Mesenchymal stem cell (in vitro differentiated cells and primary cell): ENCODE results near the gene STAT1.

Source experiments
- DNase-seq: peaks from one replicate; pipeline ENCODE4 v3.0.0-alpha.2; 2013
- H2AFZ ChIP-seq: one replicate; pipeline ENCODE4 v1.6.1; 2013; ENCODE audit warnings: low read depth, mild to moderate bottlenecking, control low read depth, inconsistent platforms, low read length, moderate library complexity
- H2AK5ac ChIP-seq: 2 replicates; pipeline ENCODE4 v1.6.1; 2013; ENCODE audit warnings: low read length, moderate library complexity, mild to moderate bottlenecking, inconsistent platforms; ENCODE audit not compliant: severe bottlenecking
- H2BK120ac ChIP-seq: one replicate; pipeline ENCODE4 v1.6.1; 2013; ENCODE audit warnings: low read depth, mild to moderate bottlenecking, inconsistent platforms, low read length, moderate library complexity
- H2BK12ac ChIP-seq, 2 experiments: one replicate each; pipeline ENCODE4 v1.6.1; 2013; ENCODE audit warnings: inconsistent platforms in 2 of 2, low read length in 2 of 2, mild to moderate bottlenecking in 2 of 2, moderate library complexity in 2 of 2, control low read depth in 1 of 2
- H2BK15ac ChIP-seq: one replicate; pipeline ENCODE4 v1.6.1; 2013; ENCODE audit warnings: mild to moderate bottlenecking, low read depth, inconsistent platforms; ENCODE audit not compliant: poor library complexity, severe bottlenecking
- H2BK5ac ChIP-seq: 2 replicates; pipeline ENCODE4 v1.6.1; 2013; ENCODE audit warnings: low read depth, mild to moderate bottlenecking, low read length, control low read depth, inconsistent platforms; ENCODE audit not compliant: poor library complexity, severe bottlenecking
- H3K14ac ChIP-seq, 2 experiments: one replicate each; pipeline ENCODE4 v1.6.1; 2013; ENCODE audit warnings: inconsistent platforms in 2 of 2, low read length in 2 of 2, control low read depth in 1 of 2, mild to moderate bottlenecking in 1 of 2, moderate library complexity in 1 of 2
- H3K18ac ChIP-seq, 2 experiments: one replicate each; pipeline ENCODE4 v1.6.1; 2013; ENCODE audit warnings: inconsistent platforms in 2 of 2, low read length in 2 of 2, control low read depth in 1 of 2, low read depth in 1 of 2, mild to moderate bottlenecking in 1 of 2
- H3K23ac ChIP-seq, 2 experiments: one replicate each; pipeline ENCODE4 v1.6.1; 2013; ENCODE audit warnings: inconsistent platforms in 2 of 2, low read length in 2 of 2, mild to moderate bottlenecking in 2 of 2, moderate library complexity in 2 of 2, control low read depth in 1 of 2
- H3K27ac ChIP-seq: 2 replicates; pipeline ENCODE4 v1.5.1; 2013; ENCODE audit warnings: mild to moderate bottlenecking, moderate library complexity, low read length, control low read depth, inconsistent platforms; ENCODE audit not compliant: poor library complexity, severe bottlenecking
- H3K27me3 ChIP-seq, 2 experiments: 2 replicates each; pipeline versions ENCODE4 v1.6.1 to v1.7.0; 2013; ENCODE audit warnings: low read length in 2 of 2, mild to moderate bottlenecking in 2 of 2, moderate library complexity in 2 of 2, control low read depth in 1 of 2, inconsistent platforms in 1 of 2; ENCODE audit not compliant: control insufficient read depth in 1 of 2, insufficient read depth in 1 of 2
- H3K36me3 ChIP-seq, 2 experiments: 2 replicates each; pipeline versions ENCODE4 v1.6.1 to v1.7.0; 2013; ENCODE audit warnings: low read length in 2 of 2, control low read depth in 1 of 2, inconsistent platforms in 1 of 2, low read depth in 1 of 2, mild to moderate bottlenecking in 1 of 2; ENCODE audit not compliant: insufficient read depth in 2 of 2, control insufficient read depth in 1 of 2
- H3K4ac ChIP-seq, 2 experiments: one replicate each; pipeline ENCODE4 v1.6.1; 2013; ENCODE audit warnings: inconsistent platforms in 2 of 2, low read length in 2 of 2, mild to moderate bottlenecking in 2 of 2, moderate library complexity in 2 of 2, control low read depth in 1 of 2, low read depth in 1 of 2
- H3K4me1 ChIP-seq: 2 replicates; pipeline ENCODE4 v1.6.1; 2013; ENCODE audit warnings: low read depth, low read length, control low read depth; ENCODE audit not compliant: control insufficient read depth, insufficient read depth
- H3K4me2 ChIP-seq: 2 replicates; pipeline ENCODE4 v1.6.1; 2013; ENCODE audit warnings: low read length, mild to moderate bottlenecking, inconsistent platforms; ENCODE audit not compliant: poor library complexity, severe bottlenecking
- H3K4me3 ChIP-seq, 2 experiments: 2 replicates each; pipeline versions ENCODE4 v1.5.1 to v1.7.0; 2013; ENCODE audit warnings: low read length in 2 of 2, mild to moderate bottlenecking in 2 of 2, control low read depth in 1 of 2, low read depth in 1 of 2; ENCODE audit not compliant: insufficient read depth in 1 of 2
- H3K79me1 ChIP-seq: replicated peaks from 2 replicates; pipeline ENCODE4 v1.6.1; 2013; ENCODE audit warnings: mild to moderate bottlenecking, control low read depth, low read length, inconsistent platforms; ENCODE audit not compliant: poor library complexity, severe bottlenecking
- H3K9ac ChIP-seq: 2 replicates; pipeline ENCODE4 v1.7.0; 2013; ENCODE audit warnings: mild to moderate bottlenecking, low read length, moderate library complexity
- H3K9me3 ChIP-seq: 2 replicates; pipeline ENCODE4 v1.7.0; 2013; ENCODE audit warnings: mild to moderate bottlenecking, low read length; ENCODE audit not compliant: control insufficient read depth
- H4K8ac ChIP-seq: one replicate; pipeline ENCODE4 v1.6.1; 2013; ENCODE audit warnings: inconsistent platforms, mild to moderate bottlenecking, low read length, moderate library complexity
- H4K91ac ChIP-seq: one replicate; pipeline ENCODE4 v1.6.1; 2013; ENCODE audit warnings: mild to moderate bottlenecking, low read length, inconsistent platforms
- WGBS: methylation state at CpG from one replicate; pipeline ENCODE4 v1.1.7; 2013; ENCODE audit warnings: mixed read lengths; 5-methylcytosine and 5-hydroxymethylcytosine counted together

The STAT1 gene

GRCh38 chr2:190978389-190979053 is 35.5 kb downstream of the STAT1 start:
- no peak overlapping the region for H3K4me3 ChIP-seq
- no peak overlapping the region for H2BK12ac ChIP-seq
- peaks cover 36 to 100% of the 10 kb centered on the region in 2 experiments for H3K36me3 ChIP-seq
- H3K4ac ChIP-seq: no peak overlapping the region
- H4K8ac ChIP-seq: peak overlapping the region; percentile 45
- H2AK5ac ChIP-seq: no peak overlapping the region
- H3K4me2 ChIP-seq: no peak overlapping the region
- no peak overlapping the region for H3K23ac ChIP-seq
- H4K91ac ChIP-seq: no peak overlapping the region
- H3K27ac ChIP-seq: no peak overlapping the region
- WGBS: 89% methylated on average over 16 of the region's 17 CpGs
- no peaks in the 10 kb centered on the region for H3K27me3 ChIP-seq
- H3K4me1 ChIP-seq: peaks cover 10% of the 10 kb centered on the region
- H2BK15ac ChIP-seq: no peak overlapping the region
- H3K9ac ChIP-seq: no peak overlapping the region
- H3K79me1 ChIP-seq: peaks cover 21% of the 10 kb centered on the region
- no peak overlapping the region for H3K18ac ChIP-seq
- H2AFZ ChIP-seq: no peak overlapping the region
- H2BK5ac ChIP-seq: no peak overlapping the region
- no peaks in the 10 kb centered on the region for H3K9me3 ChIP-seq
- H3K14ac ChIP-seq: no peak overlapping the region
- no peak overlapping the region for H2BK120ac ChIP-seq
- DNase-seq: peak; percentile 40

GRCh38 chr2:190977505-190977904 is 36.5 kb downstream of the STAT1 start:
- peaks cover 22% of the 10 kb centered on the region for H3K79me1 ChIP-seq
- no peak overlapping the region for H4K91ac ChIP-seq
- no peak overlapping the region for H4K8ac ChIP-seq
- no peaks in the 10 kb centered on the region for H3K27me3 ChIP-seq
- H3K4me3 ChIP-seq: no peak overlapping the region
- no peak overlapping the region for H3K27ac ChIP-seq
- no peak overlapping the region for H2BK120ac ChIP-seq
- H3K9ac ChIP-seq: no peak overlapping the region
- H3K36me3 ChIP-seq: peaks cover 28 to 100% of the 10 kb centered on the region in 2 experiments
- no peak overlapping the region for H3K4ac ChIP-seq
- H3K9me3 ChIP-seq: no peaks in the 10 kb centered on the region
- no peak overlapping the region for H3K18ac ChIP-seq
- H3K4me2 ChIP-seq: no peak overlapping the region
- DNase-seq: no peak
- H2BK15ac ChIP-seq: no peak overlapping the region
- H3K4me1 ChIP-seq: peaks cover 10% of the 10 kb centered on the region
- no peak overlapping the region for H3K14ac ChIP-seq
- no peak overlapping the region for H2AK5ac ChIP-seq
- WGBS: 98% methylated on average over 4 of the region's 5 CpGs
- H2BK12ac ChIP-seq: no peak overlapping the region
- no peak overlapping the region for H2BK5ac ChIP-seq
- no peak overlapping the region for H3K23ac ChIP-seq
- H2AFZ ChIP-seq: no peak overlapping the region

GRCh38 chr2:190976521-190976920 is 37.5 kb downstream of the STAT1 start:
- DNase-seq: no peak
- no peak overlapping the region for H2BK15ac ChIP-seq
- no peak overlapping the region for H3K4me3 ChIP-seq
- no peak overlapping the region for H2BK120ac ChIP-seq
- no peaks in the 10 kb centered on the region for H3K27me3 ChIP-seq
- H2AK5ac ChIP-seq: no peak overlapping the region
- no peak overlapping the region for H2BK5ac ChIP-seq
- H3K9me3 ChIP-seq: no peaks in the 10 kb centered on the region
- no peak overlapping the region for H2BK12ac ChIP-seq
- no peak overlapping the region for H2AFZ ChIP-seq
- no peak overlapping the region for H3K23ac ChIP-seq
- peaks cover 24% of the 10 kb centered on the region for H3K79me1 ChIP-seq
- H3K9ac ChIP-seq: no peak overlapping the region
- no peak overlapping the region for H3K27ac ChIP-seq
- H3K4ac ChIP-seq: no peak overlapping the region
- 96% methylated on average over 2 of the region's 2 CpGs for WGBS
- peaks cover 8% of the 10 kb centered on the region for H3K4me1 ChIP-seq
- no peak overlapping the region for H3K14ac ChIP-seq
- no peak overlapping the region for H3K18ac ChIP-seq
- H3K36me3 ChIP-seq: peaks cover 37 to 100% of the 10 kb centered on the region in 2 experiments
- no peak overlapping the region for H4K91ac ChIP-seq
- H3K4me2 ChIP-seq: no peak overlapping the region
- H4K8ac ChIP-seq: no peak overlapping the region

- Histone ChIP-seq H3K79me1 (peaks cover 27% of the 10 kb centered on the region), H2BK5ac (no peak overlapping the region), H3K4me1 (peaks cover 3% of the 10 kb centered on the region), H3K4me2 (no peak overlapping the region), H2BK120ac (no peak overlapping the region), H3K23ac (no peak overlapping the region), H4K91ac (no peak overlapping the region), H2AFZ (no peak overlapping the region), H3K14ac (no peak overlapping the region), H3K4ac (no peak overlapping the region), H3K4me3 (no peak overlapping the region), H3K18ac (no peak overlapping the region), H3K27me3 (no peaks in the 10 kb centered on the region), H2BK15ac (no peak overlapping the region), H3K9me3 (no peaks in the 10 kb centered on the region), H3K27ac (no peak overlapping the region), H2BK12ac (no peak overlapping the region), H2AK5ac (no peak overlapping the region), H3K36me3 (peaks cover 40 to 100% of the 10 kb centered on the region in 2 experiments), H3K9ac (peak overlapping the region; percentile 5), H4K8ac (no peak overlapping the region)
- 94% methylated on average over 11 of the region's 12 CpGs for WGBS
- DNase-seq: no peak
Measured at GRCh38 chr2:190974629-190975361, 39.2 kb downstream of the STAT1 start.
